ENCODE results near the gene SMARCA4.

SMARCA4 gene

GRCh38 chr19:11108746-11109145 lies 147.9 kb downstream of the SMARCA4 start:
- no peak for DNase-seq

GRCh38 chr19:11111117-11111770 lies 150.4 kb downstream of the SMARCA4 start:
- DNase-seq = no peak

DNA sequence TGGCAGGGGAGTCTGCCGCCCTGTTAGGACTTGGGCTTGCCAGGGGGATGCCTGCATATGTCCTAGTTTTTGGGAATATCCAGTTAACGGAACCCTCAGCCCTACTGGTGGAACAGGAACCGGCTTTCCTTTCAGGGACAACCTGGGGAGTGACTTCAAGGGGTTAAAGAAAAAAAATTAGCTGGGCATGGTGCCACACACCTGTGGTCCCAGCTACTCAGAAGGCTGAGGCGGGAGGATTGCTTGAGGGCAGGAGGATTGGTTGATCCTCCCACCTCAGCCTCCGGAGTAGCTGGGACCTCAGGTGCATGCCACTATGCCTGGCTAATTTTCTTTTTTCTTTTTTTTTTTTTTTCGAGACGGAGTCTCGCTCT lies 150.9 kb downstream of the SMARCA4 start:
- no peak for DNase-seq

All from CD4-positive, alpha-beta T cell treated with Interleukin-21 for 1 hour (primary cell).